ENCODE data around the gene PERCC1.
"Not testable (repeated sequence)": the region's sequence is repeated elsewhere in the genome, so short reads cannot be mapped to it uniquely, and the experiment has no call there.

PERCC1 gene

DNA sequence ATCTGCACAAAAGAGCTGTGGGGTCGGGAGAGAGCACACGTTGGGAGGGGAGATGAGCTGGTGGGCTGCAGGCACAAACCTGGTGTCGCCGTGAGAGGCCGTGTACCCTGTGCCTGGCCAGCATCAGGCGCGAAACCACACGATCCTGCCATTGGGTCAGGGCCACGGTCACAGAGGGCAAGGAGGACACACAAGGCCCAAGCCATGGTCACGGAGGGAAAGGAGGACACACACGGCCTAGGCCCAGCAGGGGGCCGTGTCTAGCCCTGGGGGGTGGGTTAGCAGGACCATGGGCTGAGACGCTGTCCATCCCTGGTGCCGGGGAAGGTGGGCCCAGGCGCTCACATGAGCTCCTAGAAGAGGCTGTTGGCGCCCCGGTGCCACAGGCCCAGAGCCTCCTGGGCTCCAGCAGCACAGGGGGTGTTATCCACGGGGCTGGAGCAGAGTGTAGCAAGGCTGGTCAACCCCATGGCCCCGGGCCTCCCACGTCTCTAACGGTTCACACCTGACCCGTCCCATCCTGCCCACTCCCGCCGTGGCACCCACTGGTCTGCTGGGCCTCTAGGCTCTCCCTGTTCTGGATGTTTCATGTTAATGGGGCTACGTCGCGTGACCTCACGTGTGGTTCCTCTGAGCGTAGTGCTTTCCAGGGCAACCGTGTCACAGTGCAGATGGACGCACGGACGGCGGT is 21.0 kb downstream of the PERCC1 start:
- DNase-seq = no peak

DNA sequence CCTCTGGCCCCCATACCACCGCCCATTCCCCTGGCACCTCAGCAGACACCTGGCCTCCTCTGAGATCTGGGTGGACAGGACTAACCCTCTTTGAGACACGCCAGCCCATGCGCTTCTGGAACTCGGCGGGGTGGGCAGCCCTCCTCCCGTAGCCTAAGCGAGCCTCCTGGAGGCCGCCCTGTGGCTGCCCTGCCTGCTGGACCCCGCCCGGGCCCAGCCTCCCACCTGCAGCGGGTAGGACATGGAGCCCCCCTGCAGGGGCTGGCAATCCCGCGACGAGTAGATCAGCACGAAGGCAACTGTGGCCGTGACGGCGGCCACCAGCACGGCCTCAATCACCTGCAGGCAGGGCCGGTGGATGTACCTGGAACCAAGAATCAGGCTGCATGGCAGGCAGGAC is 21.7 kb downstream of the PERCC1 start:
- DNase-seq = no peak

DNA sequence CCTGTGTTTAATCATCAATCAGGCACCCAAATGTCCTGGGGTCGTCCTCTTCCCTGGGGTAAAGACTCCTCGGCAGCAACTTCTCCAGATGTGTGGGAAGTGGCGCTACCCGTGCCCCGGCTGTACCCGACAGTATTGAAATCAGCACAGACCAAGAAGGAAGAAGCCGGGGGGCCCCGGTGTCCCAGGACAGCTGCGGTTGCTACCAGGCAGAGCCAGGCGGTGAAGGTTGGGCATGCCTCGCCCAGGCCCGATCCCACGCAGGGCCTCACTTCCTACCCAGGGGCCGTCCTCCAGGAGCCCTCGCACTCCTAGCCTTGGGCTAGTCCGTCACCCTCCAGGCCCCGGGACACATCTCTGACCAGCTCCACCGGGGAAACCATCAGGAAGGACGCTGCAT is 22.4 kb downstream of the PERCC1 start:
- DNase-seq = no peak

DNA sequence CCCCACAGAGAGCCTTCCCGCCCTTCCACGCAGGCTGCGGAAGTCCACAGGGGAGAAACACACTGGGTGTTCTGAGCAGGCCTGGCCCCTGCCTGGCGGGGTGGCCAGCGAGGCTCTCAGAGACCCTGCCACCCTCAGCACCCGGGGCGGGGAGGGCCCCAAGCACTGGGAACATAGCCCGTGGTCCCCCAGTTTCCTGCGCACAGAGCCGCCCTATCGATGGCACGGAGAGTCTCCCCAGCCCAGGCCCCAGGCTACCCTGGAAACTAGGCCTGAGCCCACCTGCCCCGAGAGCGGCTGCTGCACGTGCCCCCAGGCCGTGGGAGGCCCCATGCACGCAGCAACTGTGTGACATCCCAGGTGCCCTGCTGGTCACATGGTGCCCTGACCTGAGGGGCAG is 23.7 kb downstream of the PERCC1 start:
- DNase-seq = no peak

DNA sequence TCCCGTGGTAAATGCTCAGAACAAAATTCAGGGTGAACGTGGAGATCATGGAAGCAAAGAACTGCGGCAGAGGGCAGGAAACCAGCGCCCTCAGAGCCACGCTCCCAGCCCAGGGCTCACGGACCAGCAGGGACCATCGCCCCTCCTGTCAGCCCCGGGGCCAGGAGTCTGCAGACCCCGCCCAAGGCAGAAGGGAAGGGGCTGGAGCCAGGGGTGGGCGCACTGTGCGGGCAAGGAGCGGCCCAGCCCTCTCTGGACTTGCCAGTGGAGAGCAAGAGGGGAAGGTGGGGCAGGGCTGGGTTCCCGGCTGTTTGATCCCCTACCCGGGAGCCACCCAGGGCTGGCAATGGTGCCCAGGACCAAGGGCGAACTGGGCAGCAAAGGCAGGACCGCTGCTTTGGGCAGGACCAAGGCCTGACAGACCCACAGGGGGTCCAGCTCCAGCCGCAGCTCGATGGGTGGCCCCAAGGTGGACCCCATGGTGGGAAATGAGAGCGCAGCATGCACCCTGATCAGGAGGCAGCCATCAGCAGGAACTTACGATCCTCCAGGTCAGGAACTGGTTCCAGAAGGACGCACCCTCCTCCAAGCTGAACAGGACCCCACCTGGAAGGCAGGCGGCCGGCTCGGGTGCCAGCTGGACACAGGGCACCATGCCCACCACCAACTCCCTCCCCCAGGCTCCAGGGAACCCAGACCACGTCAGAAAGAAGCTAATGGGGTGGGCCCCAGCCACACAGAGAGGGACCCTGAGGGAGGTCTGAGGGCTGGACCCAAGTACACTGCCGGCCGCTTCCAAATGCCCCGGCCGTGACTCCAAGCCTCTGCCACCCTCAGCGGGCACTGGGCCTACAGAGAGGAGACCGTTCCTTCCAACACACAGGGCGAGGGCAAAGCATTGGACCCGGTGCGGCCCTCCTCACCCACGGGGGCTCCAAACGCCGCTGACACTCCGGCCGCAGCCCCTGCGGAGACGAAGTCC is 24.6 kb downstream of the PERCC1 start:
- DNase-seq = no peak

DNA sequence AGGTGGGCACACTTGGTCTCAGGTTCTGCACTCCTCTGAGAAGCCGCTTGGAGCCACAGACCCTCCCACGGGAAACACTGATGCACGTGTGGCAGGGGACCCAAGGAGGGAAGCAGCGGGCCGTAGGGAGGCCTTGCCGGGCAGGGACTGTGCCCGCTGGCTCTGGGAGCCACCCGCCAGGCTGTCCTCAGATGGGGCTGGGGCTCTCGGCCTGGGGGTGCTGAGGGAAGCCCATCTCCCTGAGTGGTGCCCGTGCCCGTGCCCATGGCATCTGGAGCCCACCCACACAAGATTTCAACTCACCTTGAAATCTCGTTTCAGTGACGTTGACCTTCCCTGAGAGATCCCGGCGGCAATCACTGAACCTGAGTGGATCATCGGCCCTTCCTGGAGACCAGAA is 26.1 kb downstream of the PERCC1 start:
- DNase-seq = no peak

DNA sequence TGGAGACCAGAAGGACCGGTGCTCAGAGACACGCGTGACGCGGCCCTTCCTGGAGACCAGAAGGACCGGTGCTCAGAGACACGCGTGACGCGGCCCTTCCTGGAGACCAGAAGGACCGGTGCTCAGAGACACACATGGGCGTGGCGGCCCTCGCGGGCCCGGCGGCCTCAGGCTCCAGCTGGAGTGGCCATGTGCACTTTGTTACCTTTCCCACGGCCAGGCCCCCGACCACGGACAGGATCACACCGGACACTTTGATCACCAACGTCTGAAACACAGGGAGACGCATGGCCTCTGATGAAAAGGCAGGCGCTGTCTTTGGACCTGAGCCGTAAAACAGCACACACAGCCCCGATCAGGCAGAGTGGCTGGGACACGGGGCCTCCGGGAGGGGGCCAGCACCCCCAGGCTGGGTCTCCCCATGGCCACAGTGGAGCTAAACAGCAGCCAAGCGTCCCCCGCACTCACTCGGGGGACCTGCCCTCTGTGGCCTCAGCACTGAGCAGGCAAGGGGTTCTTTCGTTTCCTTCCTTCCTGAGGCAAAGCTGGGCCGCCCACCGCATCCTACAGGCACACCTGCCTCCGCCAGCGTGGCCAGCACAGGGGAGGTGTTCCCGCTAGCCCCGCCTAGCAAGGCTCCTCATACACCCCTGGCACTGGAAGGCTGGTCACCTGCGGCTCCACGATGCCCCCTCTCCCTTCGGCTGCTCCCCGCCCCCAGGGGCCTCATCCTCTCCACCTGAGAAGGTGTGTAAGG is 26.8 kb downstream of the PERCC1 start:
- no peak for DNase-seq

DNA sequence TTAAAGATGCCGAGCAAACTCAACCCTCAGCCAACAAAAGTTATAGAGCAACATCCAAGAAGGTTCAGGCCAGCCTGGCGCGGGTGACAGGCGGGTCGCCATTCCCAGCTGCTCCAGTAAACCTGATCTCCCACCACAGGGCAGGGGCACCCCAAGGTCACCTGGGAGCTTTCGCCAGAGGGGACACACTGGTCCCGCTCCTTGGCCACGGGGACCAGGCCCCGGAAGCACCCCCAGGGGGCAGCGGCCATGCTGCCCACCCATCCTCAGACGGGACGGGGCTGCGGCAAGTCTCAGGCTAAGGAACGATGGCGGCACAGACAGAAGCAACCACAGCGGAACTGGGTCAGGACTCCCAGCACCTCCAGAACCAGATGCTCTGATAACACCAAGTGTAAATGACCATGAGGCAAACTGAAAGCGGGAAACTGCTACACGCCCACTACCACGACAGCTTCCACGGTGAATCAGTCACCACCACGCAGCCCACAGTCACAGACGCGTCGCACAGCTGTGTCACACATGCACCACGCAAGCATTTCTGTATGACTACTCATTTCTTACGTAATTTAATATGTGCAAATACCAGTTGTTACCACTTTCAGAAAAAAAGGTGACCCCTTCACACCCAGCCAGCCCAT is 27.6 kb downstream of the PERCC1 start:
- no peak for DNase-seq

DNA sequence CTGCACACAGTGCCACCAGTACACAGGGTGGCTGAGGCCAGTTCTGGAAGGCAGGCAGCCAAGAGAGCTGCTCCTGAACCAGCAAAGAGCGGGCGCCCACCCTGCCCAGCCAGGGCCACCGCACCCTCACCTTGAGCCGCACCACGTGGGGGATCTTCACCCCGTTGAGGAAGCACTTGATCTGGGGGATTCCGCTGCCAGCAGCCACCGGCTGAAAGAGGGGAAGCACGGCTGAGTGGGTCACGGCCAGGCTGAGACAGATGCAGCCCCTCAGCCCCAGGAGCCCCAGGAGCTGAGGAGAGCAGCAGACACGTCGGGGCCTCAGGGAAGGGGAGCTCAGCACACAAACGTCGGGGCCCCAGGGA is 28.1 kb downstream of the PERCC1 start:
- no peak for DNase-seq

DNA sequence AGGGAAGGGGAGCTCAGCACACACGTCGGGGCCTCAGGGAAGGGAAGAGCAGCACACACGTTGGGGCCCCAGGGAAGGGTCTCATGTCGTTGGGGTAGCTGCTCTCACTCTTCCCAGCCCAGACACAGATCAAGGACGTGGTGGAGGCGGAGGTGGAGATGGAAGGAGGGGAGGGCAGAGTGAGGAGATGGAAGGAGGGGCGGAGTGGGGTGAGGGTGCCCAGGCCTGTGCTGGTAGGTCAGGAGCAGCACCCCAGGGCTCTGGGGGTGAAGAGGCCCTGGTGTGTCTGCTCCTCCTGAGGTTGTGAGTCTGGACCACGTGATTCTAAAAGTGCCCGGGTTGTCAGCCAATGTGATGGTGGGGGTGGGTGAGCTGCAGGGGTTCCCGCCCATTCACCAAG is 29.1 kb downstream of the PERCC1 start:
- no peak for DNase-seq

DNA sequence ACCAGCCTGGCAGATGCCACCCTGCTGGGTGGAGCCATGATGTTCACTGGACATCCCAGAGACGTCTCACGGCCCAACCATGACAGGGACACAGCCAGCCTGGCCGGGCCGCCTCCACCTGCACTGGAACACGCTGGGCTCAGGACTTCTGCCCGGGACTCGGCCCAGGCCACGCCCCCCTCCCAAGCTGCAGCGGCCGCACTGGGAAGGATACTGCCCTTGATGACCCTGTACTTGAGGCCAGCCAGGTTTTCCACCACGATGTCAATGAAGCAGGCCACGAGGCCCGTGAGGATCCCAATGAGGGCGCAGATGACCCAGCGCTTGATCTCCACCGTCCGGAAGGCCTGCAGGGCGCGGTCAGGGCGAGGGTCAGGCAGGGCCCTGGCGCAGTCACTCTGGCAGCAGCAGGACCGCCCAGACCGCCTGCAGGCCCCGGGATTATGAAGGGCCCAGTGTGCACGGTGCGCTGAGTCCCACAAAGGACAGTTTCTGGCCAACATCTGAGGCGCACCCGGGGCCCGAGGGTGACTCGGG is 29.8 kb downstream of the PERCC1 start:
- DNase-seq = no peak

DNA sequence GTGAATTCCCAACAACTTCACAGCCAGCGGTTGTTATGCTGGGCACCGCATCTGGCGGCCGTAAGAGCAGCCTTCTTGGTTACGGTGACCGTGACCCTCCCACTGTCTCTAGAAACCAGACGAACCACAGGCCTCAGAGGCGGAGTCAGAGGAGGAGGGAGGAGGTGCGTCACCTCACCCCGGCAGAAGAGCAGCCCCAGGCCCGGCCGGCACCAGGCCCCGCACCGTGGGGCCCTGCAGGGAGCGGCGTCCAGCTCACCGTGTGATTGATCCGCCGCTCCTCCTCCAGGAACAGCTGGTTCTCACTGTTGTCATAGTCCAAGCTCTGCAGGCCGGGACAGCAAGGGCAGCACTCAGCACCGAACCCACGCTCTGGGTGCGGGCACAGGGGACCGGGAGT is 30.3 kb downstream of the PERCC1 start:
- DNase-seq = no peak

DNA sequence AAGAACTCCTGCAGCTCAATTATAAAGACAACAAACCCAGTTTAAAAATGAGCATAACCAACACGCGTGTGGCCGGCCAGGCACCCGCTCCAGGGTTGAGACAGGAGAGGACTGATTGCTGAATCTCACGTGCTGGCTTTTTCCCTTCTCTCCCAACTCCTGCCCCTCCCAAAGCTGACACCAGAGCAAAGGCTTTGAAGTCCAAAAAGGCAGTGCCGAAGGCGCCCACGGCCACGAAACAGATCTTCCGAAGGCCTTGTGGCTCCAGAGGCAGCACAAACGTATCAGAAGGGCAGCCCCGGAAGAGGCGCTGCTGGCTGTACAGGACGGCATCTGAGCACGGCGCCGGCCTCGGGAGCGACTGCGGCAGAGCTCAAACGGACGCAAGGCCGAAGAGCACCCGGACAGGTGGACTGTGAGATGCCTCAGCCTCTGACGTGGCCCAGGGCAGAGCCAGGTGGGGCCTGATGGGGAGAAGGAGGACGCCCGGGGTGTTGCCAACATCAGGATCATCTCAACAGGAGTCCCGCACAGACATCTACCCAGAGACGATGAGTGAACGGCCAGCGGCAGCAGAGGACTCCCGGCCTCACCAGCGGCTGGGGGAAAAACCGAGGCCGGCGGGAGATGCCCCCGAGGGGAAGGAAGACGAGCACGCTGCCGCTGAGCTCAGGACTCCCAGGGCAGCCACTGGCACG is 33.5 kb downstream of the PERCC1 start:
- DNase-seq = no peak

DNA sequence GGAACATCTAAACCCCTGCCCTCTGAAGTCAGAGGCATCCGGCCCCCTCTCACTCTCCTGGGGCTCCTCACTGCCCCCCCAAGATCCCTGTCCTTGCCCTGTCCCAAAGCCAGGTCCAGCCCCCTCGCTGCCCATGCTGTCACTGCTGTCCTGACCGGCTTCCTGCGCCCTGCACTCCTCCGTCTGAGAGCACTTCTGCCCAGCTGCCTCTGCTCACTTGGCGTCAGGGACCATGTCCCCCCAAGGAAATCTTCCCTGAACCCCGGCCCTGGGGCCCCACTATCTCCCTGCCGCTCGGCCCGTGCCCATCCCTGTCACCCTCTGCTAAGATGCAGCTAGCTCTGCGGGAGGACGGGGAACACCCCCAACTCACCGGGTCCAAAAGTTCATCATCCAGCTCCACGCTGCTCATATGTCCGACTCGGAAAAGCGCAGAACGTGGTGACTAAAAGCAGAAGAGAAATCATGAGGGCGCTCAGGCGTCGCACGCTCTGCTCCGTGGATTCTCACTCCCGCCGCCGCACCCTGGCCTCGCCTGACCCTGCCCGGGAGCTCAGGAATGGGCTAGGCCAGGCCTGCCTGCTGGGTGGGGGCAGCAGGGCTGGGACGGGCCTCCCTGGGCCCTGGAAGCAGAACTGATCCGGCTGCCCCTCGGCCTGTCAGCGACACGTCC is 34.2 kb downstream of the PERCC1 start:
- DNase-seq = no peak

DNA sequence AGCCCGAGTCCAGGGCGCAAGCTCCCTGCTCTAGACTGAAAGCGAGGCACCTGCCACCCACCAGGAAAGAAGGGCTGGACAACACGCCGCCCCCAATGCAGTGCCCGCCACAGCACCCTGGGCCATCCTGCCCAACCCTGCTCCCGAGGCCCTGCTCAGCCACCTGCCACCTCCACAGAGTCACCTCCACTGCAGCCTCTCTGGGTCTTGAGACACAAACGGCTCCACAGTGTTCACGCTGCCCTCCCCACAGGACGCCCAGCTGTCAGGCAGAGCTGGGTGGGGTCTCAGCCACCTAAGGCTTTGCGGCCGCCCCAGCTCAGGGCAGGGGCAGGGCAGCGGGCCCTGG is 34.7 kb downstream of the PERCC1 start:
- DNase-seq = no peak

DNA sequence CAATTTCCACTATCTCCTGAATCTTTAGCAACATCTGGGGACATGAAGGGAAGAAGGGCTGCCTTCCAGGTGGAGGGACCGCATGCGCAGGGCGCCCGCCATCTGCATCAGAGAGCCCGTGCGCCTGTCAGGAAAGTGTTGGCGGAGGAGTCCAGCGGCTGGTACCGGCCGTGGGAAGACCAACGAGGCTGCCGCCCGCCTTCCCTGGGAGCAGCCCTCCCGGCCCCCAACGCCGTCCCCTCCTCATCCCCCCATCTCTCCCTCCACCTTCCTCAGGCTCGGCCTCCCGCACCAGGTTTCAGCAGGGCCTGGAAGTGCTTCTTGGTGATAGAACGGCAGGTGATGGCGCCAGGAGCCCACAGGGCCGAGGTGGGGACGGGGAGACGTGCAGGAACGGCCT is 35.2 kb downstream of the PERCC1 start:
- no peak for DNase-seq

DNA sequence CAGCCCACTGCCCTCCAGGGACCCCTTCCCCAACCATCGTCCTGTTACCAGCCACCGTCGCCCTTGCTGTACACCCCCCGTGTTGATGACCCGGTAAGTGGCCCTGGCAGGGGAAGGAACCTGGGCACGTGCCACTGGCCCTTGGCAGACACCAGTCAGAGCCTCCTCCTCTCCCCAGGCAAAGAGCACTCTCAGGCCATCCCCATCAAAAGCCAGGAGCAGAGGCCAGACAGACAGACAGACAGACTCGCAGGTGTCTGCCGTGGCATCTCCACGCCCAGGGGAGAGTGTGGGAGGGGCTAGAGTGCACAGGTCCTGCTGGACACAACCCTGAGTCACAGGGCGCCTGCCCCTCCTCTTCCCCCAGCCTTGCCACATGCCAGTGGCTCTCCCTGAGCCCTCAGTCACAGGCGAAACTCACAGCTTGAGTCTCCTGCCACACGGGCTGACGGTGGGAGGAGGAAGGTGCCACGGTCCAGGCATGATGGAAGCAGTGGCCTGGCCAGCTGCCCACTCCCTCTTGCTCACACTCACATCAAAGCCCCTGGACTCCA is 36.2 kb downstream of the PERCC1 start:
- no peak for DNase-seq

DNA sequence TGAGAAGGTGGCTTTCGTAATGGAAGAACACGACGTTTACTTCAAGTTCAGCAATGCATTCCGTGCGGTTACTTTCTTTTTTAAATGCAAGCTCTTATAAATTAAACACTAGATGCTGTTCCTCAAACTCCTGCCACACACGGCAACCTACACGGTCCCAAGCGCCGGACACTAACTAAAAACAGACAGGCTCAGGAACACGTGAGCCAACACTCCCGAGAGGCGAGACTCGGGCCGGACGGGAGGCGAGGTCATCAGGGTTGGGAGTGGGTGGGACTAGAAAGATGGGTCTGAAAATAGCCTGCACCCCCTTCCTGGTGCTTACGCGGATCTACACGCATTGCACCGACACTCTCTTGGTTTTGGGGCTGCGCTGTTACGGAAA is 37.5 kb downstream of the PERCC1 start:
- no peak for DNase-seq

DNA sequence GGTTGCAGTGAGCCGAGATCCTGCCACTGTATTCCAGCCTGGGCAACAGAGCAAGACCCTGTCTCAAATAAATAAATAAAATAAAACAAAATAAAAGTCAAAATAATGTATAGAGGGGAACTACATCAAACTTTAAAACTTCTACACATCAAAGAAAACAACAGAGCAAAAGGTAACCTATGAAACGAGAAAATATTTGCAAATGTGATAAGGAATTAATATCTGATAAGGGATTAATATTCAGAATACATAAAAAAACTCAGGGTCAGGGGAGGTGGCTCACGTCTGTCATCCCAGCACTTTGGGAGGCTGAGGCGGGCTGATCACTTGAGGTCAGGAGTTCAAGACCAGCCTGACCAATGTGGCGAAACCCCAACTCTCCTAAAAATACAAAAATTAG is 38.3 kb downstream of the PERCC1 start:
- not testable (repeated sequence) for DNase-seq

DNA sequence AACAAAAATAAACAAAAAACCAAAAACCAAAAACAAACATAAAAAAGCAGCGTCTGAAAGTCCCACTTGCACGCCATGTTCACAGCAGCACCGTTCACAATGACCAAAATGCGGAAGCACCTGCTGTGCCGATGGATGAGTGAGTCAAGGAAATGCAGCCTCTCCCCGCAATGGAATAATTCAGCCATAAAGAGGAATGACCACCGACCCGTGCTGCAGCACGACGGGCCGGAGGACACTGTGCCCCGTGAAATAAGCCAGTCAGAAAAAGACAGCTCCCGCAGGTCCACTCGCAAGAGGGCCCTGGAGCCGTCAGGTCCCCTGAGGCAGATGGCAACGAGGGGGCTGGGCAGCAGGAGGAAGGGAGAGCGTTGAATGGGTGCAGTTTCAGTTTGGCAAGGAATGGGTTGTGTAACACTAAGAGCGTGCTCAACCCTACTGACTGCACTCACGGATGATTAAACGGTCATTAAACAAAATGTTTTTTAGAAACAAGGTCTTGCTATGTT is 38.9 kb downstream of the PERCC1 start:
- DNase-seq = no peak

Measured in SW 1271 (cell line).